Measurements from ENCODE around the gene PCDH1.

The PCDH1 gene

DNA sequence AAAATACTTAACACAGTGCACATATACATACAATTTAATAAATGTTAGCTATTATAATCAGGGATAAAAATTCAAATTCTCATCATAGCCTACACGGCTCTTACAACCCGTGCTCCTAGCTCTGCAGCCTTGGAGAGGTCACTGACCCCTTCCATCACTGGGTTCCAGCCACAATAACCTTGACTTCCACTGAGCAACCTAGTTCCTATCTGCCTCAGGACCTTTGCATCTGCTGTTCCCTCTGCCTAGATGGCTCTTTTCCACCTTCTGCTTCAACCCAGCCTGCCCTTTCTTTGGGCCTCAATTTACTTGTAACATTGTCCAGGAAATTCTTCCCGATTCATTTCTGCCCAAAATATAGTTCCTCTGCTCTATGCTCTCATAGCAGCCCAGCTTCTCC is 36.6 kb upstream of the PCDH1 start:
- TF ChIP-seq TAF1 (IDR thresholded peaks at IDR 0.05; ENCODE audit: borderline replicate concordance, insufficient read depth, low read length), result no peak
- TF ChIP-seq SIN3A (IDR thresholded peaks at IDR 0.05; ENCODE audit: borderline replicate concordance, insufficient read depth, low read length), result no peak
- no peak for TF ChIP-seq POLR2AphosphoS5 (IDR thresholded peaks at IDR 0.05; ENCODE audit: low read depth, low read length)
- TF ChIP-seq, protein P1, sequence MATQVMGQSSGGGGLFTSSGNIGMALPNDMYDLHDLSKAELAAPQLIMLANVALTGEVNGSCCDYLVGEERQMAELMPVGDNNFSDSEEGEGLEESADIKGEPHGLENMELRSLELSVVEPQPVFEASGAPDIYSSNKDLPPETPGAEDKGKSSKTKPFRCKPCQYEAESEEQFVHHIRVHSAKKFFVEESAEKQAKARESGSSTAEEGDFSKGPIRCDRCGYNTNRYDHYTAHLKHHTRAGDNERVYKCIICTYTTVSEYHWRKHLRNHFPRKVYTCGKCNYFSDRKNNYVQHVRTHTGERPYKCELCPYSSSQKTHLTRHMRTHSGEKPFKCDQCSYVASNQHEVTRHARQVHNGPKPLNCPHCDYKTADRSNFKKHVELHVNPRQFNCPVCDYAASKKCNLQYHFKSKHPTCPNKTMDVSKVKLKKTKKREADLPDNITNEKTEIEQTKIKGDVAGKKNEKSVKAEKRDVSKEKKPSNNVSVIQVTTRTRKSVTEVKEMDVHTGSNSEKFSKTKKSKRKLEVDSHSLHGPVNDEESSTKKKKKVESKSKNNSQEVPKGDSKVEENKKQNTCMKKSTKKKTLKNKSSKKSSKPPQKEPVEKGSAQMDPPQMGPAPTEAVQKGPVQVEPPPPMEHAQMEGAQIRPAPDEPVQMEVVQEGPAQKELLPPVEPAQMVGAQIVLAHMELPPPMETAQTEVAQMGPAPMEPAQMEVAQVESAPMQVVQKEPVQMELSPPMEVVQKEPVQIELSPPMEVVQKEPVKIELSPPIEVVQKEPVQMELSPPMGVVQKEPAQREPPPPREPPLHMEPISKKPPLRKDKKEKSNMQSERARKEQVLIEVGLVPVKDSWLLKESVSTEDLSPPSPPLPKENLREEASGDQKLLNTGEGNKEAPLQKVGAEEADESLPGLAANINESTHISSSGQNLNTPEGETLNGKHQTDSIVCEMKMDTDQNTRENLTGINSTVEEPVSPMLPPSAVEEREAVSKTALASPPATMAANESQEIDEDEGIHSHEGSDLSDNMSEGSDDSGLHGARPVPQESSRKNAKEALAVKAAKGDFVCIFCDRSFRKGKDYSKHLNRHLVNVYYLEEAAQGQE (IDR thresholded peaks at IDR 0.05; ENCODE audit: insufficient read depth in 1 of 2, low read depth in 2 of 2, low read length in 2 of 2), result no peak
- no peak for TF ChIP-seq FOXP2 (optimal IDR thresholded peaks at IDR 0.05; ENCODE audit: borderline replicate concordance, extremely low read depth, extremely low read length, insufficient read depth)

DNA sequence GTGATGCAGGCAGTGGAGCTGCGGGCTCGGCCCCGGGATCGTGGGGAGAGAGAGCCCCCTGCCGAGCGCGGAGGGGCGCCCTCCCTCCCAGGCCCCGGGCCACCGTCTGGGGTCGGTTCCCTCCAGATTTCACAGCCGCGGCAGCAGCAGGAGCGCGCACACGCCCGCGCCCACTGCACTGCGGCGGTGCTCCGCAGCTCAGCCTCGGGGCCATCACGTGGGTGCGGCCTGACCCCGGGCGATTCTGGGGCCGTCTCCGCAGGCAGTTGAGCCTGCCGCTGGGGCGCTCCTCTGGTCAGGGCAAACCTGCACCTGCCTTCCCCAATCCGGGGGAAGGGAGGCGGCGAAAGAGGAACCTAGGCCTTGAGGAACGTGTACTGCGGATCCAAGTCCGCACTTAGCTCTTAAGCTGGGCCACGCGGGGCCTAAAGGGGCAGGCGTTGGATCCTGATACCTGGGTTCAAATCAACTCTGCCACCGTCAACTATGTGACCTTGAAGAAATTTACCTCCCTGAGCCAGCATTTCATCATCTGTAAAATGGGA is 36.1 kb upstream of the PCDH1 start:
- TF ChIP-seq SIN3A (IDR thresholded peaks at IDR 0.05; ENCODE audit: borderline replicate concordance, insufficient read depth, low read length) (no peak), POLR2AphosphoS5 (IDR thresholded peaks at IDR 0.05; ENCODE audit: low read depth, low read length) (no peak), FOXP2 (optimal IDR thresholded peaks at IDR 0.05; ENCODE audit: borderline replicate concordance, extremely low read depth, extremely low read length, insufficient read depth) (no peak), TAF1 (IDR thresholded peaks at IDR 0.05; ENCODE audit: borderline replicate concordance, insufficient read depth, low read length) (no peak)
- TF ChIP-seq, protein P1 (IDR thresholded peaks at IDR 0.05; ENCODE audit: insufficient read depth in 1 of 2, low read depth in 2 of 2, low read length in 2 of 2), result no peak

GRCh38 chr5:141913560-141914198 is 35.5 kb upstream of the PCDH1 start:
- TF ChIP-seq, protein P1 (IDR thresholded peaks at IDR 0.05; ENCODE audit: insufficient read depth in 1 of 2, low read depth in 2 of 2, low read length in 2 of 2), result no peak
- TF ChIP-seq POLR2AphosphoS5 (IDR thresholded peaks at IDR 0.05; ENCODE audit: low read depth, low read length) (no peak), FOXP2 (optimal IDR thresholded peaks at IDR 0.05; ENCODE audit: borderline replicate concordance, extremely low read depth, extremely low read length, insufficient read depth) (no peak), SIN3A (IDR thresholded peaks at IDR 0.05; ENCODE audit: borderline replicate concordance, insufficient read depth, low read length) (no peak), TAF1 (IDR thresholded peaks at IDR 0.05; ENCODE audit: borderline replicate concordance, insufficient read depth, low read length) (no peak)

DNA sequence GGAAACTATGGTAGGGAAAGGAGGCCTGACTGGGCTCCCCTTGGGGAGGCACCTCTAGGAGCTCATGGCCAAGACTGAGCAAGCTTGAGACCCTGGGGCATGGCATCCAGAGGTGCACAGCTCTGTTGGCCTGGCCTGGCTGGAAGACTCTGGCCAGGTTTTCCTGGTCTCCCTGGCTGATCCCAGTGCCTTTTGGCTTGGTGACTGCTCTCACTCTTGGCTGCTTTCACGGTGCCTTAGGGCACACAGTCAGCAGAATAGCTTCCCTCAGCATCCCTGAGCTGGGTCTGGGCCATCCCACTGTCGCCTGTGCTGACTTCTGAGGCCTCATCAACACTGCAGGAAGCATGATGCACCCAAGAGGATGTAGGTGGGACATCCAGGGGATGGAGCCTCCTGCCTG is 32.1 kb upstream of the PCDH1 start:
- TF ChIP-seq, protein P1 (IDR thresholded peaks at IDR 0.05; ENCODE audit: insufficient read depth in 1 of 2, low read depth in 2 of 2, low read length in 2 of 2), result no peak
- no peak for TF ChIP-seq SIN3A (IDR thresholded peaks at IDR 0.05; ENCODE audit: borderline replicate concordance, insufficient read depth, low read length)
- no peak for TF ChIP-seq TAF1 (IDR thresholded peaks at IDR 0.05; ENCODE audit: borderline replicate concordance, insufficient read depth, low read length)
- no peak for TF ChIP-seq POLR2AphosphoS5 (IDR thresholded peaks at IDR 0.05; ENCODE audit: low read depth, low read length)
- no peak for TF ChIP-seq FOXP2 (optimal IDR thresholded peaks at IDR 0.05; ENCODE audit: borderline replicate concordance, extremely low read depth, extremely low read length, insufficient read depth)
